Fibroblast of the aortic adventitia (primary cell): ENCODE measurements around the gene IRAK2. TPM values are rescaled to one million over a fixed set of nuclear protein-coding genes. Genes with fewer than 3 reads are reported as not detected.
"Not testable (repeated sequence)": the region's sequence is repeated elsewhere in the genome, so short reads cannot be mapped to it uniquely, and the experiment has no call there.

Source experiments
- DNase-seq: peaks from one replicate; pipeline ENCODE4 v3.0.0-alpha.2; 2010; ENCODE audit warnings: low read depth
- H3K4me3 ChIP-seq: 2 replicates; pipeline ENCODE4 v1.5.1; 2011; ENCODE audit warnings: low read depth, mild to moderate bottlenecking, control low read depth, low read length, moderate library complexity
- total RNA-seq: library from RNA; depleted of rRNA; stranded (reverse); fragments of >200 nt; gene quantifications from 2 replicates; pipeline ENCODE4 v1.2.3, GENCODE V29; 2012; ENCODE audit warnings: low replicate concordance
- TF ChIP-seq, protein P1 (sequence below): IDR thresholded peaks from 2 replicates; pipeline ENCODE4 v1.5.1; 2011; ENCODE audit warnings: mild to moderate bottlenecking, low read length, control low read depth, inconsistent platforms; ENCODE audit not compliant: insufficient read depth

Gene IRAK2
- total RNA-seq, 1 donor: 9.1 TPM

DNA sequence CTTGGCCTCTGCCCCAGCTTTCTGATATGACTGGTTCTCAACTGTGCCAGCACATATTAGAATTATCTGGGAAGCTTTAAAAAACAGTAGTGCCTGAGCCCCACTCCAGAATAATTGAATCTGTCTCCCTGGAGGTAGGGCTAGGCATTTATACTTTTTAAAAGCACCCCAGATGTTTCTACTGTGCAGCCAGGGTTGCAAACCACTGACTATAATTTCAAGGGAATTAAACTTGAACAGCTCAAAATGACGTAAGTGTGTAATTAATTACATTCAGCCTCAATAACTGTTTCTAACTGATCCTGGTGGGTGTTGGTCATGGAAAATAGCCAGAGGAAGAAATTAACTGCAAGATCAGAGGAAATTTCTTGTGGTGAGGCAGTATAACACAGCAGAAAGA, 4.4 kb upstream of the IRAK2 start:
- no peak overlapping the region for H3K4me3 ChIP-seq
- peak; percentile 68 for DNase-seq
- TF ChIP-seq, protein P1, sequence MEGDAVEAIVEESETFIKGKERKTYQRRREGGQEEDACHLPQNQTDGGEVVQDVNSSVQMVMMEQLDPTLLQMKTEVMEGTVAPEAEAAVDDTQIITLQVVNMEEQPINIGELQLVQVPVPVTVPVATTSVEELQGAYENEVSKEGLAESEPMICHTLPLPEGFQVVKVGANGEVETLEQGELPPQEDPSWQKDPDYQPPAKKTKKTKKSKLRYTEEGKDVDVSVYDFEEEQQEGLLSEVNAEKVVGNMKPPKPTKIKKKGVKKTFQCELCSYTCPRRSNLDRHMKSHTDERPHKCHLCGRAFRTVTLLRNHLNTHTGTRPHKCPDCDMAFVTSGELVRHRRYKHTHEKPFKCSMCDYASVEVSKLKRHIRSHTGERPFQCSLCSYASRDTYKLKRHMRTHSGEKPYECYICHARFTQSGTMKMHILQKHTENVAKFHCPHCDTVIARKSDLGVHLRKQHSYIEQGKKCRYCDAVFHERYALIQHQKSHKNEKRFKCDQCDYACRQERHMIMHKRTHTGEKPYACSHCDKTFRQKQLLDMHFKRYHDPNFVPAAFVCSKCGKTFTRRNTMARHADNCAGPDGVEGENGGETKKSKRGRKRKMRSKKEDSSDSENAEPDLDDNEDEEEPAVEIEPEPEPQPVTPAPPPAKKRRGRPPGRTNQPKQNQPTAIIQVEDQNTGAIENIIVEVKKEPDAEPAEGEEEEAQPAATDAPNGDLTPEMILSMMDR: no peak

DNA sequence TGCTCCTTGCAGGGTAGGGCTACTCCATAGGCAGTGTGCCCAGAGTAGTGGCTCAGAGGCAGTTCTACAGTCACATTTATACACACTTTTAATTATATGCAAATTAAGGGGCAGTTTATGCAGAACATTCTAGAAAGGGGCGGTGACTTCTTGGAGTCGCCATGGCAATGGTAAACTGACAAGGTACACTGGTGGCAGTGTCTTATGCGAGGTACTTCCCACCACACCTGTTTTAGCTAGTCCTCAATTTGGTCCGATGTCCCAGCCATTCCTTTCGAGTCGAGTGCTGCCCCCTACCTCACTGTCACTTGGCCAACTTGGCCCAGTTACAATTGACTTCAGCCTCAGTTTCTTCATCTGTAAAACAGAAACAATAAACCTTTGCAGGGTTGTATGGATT, 3.8 kb upstream of the IRAK2 start:
- TF ChIP-seq, protein P1: no peak
- no peak for DNase-seq
- H3K4me3 ChIP-seq: no peak overlapping the region

DNA sequence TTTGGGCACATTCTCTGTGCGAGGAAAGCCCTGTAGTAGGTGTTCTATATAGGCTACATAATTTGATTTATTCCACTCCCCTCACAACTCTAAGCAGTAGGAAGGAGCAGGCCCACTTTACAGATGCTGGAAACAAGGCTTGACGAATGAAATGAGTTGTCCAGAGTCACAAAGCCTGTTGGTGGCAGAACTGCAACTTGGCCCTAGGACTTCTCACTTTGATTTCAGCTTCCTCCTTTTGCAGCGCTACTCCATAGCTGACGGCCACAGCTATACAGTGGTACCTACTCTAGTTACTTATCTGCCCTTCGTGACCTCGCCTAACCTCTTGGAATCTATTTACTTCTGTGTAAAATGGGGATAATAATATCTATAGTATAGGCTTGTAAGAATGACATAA, 2.5 kb upstream of the IRAK2 start:
- DNase-seq: no peak
- TF ChIP-seq, protein P1: no peak
- no peak overlapping the region for H3K4me3 ChIP-seq

DNA sequence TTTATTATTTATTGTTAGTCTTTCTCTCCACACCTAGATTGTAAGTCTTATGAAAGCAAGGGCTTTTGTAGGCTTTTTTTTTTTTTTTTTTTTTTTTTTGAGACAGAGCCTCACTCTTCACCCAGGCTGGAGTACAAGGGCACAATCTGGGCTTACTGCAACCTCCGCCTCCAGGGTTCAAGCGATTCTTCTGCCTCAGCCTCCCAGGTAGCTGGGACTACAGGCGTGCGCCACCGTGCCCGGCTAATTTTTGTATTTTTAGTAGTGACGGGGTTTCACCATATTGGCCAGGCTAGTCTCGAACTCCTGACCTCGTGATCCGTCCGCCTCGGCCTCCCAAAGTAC, 546 bp upstream of the IRAK2 start:
- DNase-seq: not testable (repeated sequence)
- peak overlapping the region; percentile 87 for H3K4me3 ChIP-seq

DNA sequence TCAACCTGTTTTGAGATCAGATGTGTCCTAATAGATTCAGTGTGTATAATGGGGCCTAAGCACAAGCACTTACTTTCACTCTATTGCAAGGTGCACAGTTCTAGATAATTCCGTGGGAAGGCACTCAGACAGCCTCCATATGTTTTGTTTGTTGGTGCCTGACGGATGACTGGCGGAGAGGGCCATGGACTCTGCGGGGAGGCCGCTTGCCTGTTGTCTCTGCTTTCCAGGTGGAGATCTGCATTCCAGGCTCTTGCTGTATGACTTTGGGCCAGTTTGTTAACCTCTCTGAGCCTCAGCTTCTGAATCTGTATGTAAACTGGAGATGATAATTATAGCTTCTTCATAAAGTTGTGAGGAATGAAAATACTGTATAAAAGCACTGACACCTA, 1.5 kb downstream of the IRAK2 start:
- no peak for DNase-seq
- TF ChIP-seq, protein P1: no peak
- no peak overlapping the region for H3K4me3 ChIP-seq

DNA sequence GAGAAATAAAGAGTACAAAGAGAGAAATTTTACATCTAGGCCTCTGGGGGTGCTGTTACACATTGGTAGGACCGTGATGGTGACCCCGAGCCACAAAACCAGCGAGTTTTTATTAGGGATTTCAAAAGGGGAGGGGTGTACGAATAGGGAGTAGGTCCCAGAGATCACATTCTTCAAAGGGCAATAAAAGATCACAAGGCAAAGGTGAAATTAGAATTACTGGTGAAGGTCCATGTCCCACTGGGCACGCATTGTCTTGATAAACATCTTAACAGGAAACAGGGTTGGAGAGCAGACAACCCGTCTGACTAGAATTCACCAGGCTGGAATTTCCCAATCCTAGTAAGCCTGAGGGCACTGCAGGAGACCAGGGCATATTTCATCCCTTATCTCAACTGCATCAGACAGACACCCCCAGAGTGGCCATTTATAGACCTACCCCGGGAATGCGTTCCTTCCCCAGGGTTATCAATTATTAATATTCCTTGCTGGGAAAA, 4.3 kb downstream of the IRAK2 start:
- DNase-seq: no peak
- TF ChIP-seq, protein P1: no peak
- no peak overlapping the region for H3K4me3 ChIP-seq

DNA sequence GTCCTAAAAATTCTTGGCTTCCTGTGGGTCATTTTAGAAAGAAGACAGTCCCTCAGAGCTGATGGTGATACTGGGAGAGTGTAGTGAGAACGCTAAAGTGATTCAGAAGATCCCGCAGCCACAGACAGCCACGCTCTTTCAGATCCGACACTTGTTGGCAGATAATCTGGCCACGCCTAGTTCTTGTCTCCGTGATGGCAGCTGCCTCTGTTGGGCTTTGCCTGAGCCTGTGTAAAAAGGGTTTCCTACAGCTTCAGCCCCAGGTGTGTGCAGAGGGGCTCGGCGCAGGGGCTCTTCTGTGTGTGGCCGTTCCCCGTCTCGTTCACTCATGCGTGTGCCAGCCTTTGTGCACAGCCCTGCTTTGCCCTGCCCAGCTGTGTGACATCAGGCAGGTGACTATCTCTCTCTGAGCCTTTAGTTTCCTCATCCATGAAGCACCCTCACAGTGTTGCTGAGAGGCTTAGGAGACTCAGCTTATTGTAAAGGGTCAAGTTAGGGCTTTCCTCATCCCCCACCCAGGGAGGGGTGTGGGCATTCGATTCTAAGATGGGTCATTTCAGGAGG, 6.3 kb downstream of the IRAK2 start:
- DNase-seq: no peak
- TF ChIP-seq, protein P1: no peak

More for the DNA sequence above, 6.3 kb downstream of the IRAK2 start:
- H3K4me3 ChIP-seq: no peak overlapping the region
